Activated effector memory CD4-positive, alpha-beta T cell treated with Interleukin-2 at 50 U/mL for 16 hours (primary cell): ENCODE data around the gene TMEM273.

ENCODE experiments used
- DNase-seq: peaks from one replicate; pipeline ENCODE4 v3.0.0-alpha.2; 2020

The TMEM273 gene

GRCh38 chr10:49161411-49161997 is 26.7 kb downstream of the TMEM273 start:
- no peak for DNase-seq

GRCh38 chr10:49160814-49161213 is 27.4 kb downstream of the TMEM273 start:
- no peak for DNase-seq

DNA sequence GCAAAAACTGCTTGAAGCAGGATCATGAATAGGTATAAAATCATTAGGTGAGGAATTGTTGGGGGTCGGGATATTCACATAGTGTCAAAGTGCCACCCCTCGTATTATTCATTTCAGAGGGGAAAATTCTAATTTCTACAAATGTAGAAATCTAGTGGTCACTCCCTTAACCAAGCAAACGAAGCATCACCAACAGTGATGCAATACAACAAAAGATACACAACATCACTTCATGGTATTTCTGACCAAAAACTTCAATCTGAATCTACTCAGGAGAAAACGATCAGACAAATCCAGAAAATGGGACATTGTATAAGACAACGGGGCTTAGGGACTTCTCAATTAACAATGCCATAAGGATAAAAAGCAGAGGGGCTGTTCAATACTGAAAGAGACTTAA is 28.1 kb downstream of the TMEM273 start:
- DNase-seq, result no peak

DNA sequence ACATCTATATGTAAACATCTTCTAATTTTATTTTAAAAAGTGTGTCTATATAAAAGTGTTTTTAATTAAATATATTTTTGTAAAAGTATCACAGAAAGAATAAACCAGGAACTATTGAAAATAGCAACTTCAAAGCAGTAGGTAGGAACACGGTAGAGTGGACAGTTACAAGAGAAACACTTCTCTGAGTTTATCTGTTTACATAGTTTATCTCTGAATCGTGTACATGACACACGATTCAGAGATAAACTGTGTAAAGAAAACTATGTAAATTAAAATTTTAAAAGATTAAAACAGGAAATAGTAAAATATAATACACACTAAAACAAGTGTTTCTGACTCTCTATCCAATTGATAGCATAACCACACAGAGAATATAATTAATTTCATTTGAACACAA is 29.3 kb downstream of the TMEM273 start:
- DNase-seq, result no peak

- DNase-seq, result no peak
These were observed 29.8 kb downstream of the TMEM273 start for GRCh38 chr10:49158404-49158803.

GRCh38 chr10:49157229-49157628 is 31.0 kb downstream of the TMEM273 start:
- no peak for DNase-seq

DNA sequence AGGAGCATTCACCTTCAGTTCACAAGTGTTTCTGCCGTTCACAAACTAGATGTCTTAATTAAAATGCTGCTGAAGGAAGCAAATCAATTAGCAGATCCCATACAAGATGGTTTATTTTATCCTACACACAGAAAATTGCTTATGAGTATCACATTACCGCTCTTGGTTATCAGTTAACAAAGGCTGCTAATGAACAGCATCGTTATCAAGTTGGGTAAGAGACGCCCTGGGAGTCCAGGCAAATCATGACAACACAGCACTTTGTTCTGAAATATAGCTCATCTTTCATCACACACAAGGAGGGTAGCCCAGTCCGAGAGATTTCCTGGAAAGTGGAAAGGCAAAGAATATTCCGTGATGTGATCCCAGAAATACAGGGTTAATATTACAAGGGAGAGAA is 33.5 kb downstream of the TMEM273 start:
- DNase-seq, result no peak

DNA sequence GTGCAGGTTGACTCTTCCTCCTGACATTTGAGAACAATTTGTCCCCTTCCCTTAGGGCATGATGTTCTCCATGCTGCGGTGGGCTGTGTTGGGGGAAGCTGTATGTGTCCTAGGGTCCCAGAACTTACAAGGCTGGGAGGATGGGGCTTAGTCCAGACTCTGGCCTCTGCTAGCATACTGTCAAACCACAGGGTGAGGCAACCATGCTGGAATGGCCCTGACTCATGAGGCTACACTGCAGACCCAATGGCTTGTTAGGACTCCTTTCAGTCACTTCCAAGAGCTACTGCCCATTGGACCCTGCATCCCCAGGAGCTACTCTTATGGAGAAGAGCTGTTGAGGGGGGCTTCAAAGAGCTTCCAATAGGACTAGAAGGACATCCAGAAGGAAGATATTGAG is 34.2 kb downstream of the TMEM273 start:
- DNase-seq, result no peak

- DNase-seq, result no peak
These were observed 35.1 kb downstream of the TMEM273 start for GRCh38 chr10:49153115-49153514.

GRCh38 chr10:49152663-49153062 is 35.5 kb downstream of the TMEM273 start:
- DNase-seq, result no peak

GRCh38 chr10:49152037-49152436 is 36.2 kb downstream of the TMEM273 start:
- DNase-seq, result no peak

GRCh38 chr10:49151481-49151880 is 36.7 kb downstream of the TMEM273 start:
- DNase-seq, result no peak

GRCh38 chr10:49151025-49151445 is 37.2 kb downstream of the TMEM273 start:
- DNase-seq, result no peak

GRCh38 chr10:49150426-49150825 is 37.8 kb downstream of the TMEM273 start:
- DNase-seq, result no peak

DNA sequence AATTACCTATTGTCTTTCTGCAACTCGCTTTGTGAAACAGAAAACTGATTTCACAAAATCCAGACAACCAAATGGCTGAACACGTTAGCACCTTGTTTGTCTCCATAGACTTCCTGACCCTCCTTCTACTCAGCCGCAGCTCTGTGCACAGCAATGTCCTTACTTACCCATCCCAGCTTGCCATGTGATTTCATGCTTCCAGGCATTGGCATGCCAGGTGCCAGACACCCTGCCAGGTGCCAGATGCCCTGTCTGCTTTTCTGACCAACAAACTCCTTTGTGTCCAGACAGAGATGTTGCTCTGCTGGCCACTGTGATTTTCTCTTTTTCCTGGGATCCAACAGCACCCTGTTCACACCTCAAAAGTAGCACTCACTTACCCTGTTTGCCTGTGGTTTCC is 38.3 kb downstream of the TMEM273 start:
- no peak for DNase-seq

GRCh38 chr10:49144058-49144720 is 44.0 kb downstream of the TMEM273 start:
- no peak for DNase-seq

- DNase-seq, result no peak
These were observed 44.9 kb downstream of the TMEM273 start for GRCh38 chr10:49143249-49143648.

- no peak for DNase-seq
These were observed 46.5 kb downstream of the TMEM273 start for GRCh38 chr10:49141541-49142332.

GRCh38 chr10:49140304-49141177 is 47.6 kb downstream of the TMEM273 start:
- no peak for DNase-seq

- no peak for DNase-seq
These were observed 48.4 kb downstream of the TMEM273 start for GRCh38 chr10:49139846-49140195.

- no peak for DNase-seq
These were observed 49.0 kb downstream of the TMEM273 start for GRCh38 chr10:49139028-49139845.

DNA sequence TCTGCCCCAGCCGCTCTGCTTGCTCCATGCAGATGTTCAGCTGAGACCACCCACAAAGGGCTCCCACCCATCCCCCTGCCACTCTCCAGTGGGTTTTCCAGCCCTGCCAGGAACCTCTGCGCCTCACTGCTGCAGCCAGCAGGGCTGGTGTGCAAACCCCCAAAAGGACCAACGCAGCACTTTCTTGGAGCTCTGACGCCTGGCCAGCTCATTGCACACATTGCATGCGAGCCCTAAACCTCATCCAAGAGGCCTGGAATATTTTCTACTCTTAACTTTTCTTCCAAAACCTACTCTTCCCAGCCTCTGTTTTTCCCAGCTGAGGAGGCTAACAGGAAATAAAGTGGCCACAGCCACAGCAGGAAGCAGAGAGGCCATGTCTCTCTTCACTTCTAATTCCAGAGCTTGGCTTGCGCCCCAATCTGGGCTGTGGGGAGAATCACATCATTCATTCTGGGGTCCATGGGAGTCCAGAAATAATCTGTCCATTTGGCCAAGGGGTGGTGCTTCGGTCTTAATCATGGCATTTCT is 49.8 kb downstream of the TMEM273 start:
- no peak for DNase-seq
